PFSK-1 (cell line): Measurements from ENCODE around the gene C15orf61.

ENCODE experiments used
- FOXP2 ChIP-seq: optimal IDR thresholded peaks from 2 replicates; pipeline ENCODE3; 2011; ENCODE audit warnings: borderline replicate concordance, control low read depth, inconsistent platforms; ENCODE audit not compliant: insufficient read depth; ENCODE audit errors: extremely low read length, extremely low read depth
- POLR2AphosphoS5 ChIP-seq: IDR thresholded peaks from 2 replicates; pipeline ENCODE4 v1.6.1; 2012; ENCODE audit warnings: low read depth, mild to moderate bottlenecking, control low read depth, low read length, moderate library complexity
- SIN3A ChIP-seq: IDR thresholded peaks from 2 replicates; pipeline ENCODE4 v1.6.1; 2012; ENCODE audit warnings: mild to moderate bottlenecking, low read length, moderate library complexity, borderline replicate concordance; ENCODE audit not compliant: insufficient read depth
- TAF1 ChIP-seq: IDR thresholded peaks from 2 replicates; pipeline ENCODE4 v1.6.1; 2012; ENCODE audit warnings: low read length, control low read depth, borderline replicate concordance; ENCODE audit not compliant: insufficient read depth
- TF ChIP-seq, protein P1 (sequence below), 2 experiments: IDR thresholded peaks; 2 replicates each; pipeline versions ENCODE4 v1.6.1 to v1.8.0; 2011 to 2012; ENCODE audit warnings: low read depth in 2 of 2, low read length in 2 of 2, control low read depth in 1 of 2, inconsistent platforms in 1 of 2, mild to moderate bottlenecking in 1 of 2, moderate library complexity in 1 of 2; ENCODE audit not compliant: insufficient read depth in 1 of 2

Gene C15orf61

DNA sequence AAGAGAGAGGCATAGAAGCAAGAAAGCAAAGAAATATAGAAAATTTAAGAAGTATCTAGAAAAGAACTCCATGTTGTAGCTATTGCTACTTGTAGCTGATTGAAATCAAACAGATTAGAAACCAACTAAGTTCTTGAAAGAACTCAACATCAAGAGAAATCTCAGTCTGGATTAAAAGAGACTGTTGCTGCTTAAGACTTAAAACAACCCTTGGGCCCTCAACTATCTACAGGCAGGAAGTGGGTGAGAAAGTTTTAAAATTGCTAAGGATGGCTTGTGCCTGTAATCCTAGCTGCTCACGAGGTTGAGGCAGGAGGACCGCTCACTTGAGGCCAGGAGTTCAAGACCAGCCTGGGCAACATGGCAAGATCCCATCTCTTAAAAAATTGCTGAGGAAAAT, 39.3 kb upstream of the C15orf61 start:
- TF ChIP-seq TAF1 (no peak), FOXP2 (no peak), SIN3A (no peak), POLR2AphosphoS5 (no peak)
- TF ChIP-seq, protein P1, sequence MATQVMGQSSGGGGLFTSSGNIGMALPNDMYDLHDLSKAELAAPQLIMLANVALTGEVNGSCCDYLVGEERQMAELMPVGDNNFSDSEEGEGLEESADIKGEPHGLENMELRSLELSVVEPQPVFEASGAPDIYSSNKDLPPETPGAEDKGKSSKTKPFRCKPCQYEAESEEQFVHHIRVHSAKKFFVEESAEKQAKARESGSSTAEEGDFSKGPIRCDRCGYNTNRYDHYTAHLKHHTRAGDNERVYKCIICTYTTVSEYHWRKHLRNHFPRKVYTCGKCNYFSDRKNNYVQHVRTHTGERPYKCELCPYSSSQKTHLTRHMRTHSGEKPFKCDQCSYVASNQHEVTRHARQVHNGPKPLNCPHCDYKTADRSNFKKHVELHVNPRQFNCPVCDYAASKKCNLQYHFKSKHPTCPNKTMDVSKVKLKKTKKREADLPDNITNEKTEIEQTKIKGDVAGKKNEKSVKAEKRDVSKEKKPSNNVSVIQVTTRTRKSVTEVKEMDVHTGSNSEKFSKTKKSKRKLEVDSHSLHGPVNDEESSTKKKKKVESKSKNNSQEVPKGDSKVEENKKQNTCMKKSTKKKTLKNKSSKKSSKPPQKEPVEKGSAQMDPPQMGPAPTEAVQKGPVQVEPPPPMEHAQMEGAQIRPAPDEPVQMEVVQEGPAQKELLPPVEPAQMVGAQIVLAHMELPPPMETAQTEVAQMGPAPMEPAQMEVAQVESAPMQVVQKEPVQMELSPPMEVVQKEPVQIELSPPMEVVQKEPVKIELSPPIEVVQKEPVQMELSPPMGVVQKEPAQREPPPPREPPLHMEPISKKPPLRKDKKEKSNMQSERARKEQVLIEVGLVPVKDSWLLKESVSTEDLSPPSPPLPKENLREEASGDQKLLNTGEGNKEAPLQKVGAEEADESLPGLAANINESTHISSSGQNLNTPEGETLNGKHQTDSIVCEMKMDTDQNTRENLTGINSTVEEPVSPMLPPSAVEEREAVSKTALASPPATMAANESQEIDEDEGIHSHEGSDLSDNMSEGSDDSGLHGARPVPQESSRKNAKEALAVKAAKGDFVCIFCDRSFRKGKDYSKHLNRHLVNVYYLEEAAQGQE (IDR thresholded peaks at IDR 0.05; ENCODE audit: insufficient read depth in 1 of 2, low read depth in 2 of 2, low read length in 2 of 2), result no peak

DNA sequence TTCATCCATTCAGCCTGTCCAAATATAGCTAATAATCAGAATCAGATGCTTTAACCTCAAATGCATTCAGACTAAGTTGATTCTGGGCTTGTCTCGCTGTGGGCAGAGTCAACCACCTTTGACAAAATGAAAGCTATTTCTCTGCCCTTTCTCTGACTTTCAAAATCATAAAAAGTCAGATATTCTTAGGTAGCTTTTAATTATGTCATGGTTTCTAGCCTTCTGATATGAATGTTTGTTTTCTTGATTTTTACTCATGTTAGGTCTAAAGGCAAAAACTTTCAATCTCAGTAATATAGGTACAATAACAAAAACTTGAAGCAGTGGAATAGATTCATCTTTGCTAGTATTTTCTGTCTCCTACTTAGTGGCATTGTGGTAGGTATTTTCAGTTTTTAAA, 25.3 kb upstream of the C15orf61 start:
- TF ChIP-seq FOXP2, result no peak
- TF ChIP-seq SIN3A, result no peak
- TF ChIP-seq TAF1, result no peak
- TF ChIP-seq, protein P1 (IDR thresholded peaks at IDR 0.05; ENCODE audit: insufficient read depth in 1 of 2, low read depth in 2 of 2, low read length in 2 of 2), result no peak
- no peak for TF ChIP-seq POLR2AphosphoS5

DNA sequence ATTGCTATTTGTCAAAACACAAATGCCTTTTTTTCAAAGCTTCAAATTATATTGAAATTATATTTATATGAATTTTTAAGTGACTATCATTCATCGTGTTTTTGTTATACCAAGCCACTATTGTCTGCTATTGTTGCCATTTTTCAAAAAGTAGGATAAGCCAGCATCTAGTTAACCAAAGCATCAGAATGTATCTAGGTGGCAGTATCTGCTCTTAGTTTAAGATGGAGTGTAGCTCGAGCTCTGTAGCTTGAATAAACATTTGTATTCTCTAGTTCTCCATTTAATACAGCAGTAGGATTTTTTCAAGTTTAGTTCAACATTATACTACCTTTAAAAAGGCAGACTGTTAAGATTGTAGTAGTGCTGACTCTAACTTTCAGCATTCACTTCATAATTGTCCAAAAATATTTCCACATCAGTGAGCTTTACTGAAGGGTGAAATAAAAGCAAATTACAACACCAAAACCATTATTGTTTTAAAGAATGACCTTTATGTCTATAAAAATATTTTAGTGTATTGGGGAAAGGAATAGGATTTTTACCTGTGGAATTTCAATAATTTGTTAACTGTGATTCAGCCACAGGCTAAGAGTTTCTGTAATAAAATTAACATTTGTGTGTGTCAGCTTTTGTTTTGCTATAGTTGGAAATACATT, 19.6 kb upstream of the C15orf61 start:
- TF ChIP-seq TAF1 (no peak), FOXP2 (no peak), SIN3A (no peak), POLR2AphosphoS5 (no peak)
- TF ChIP-seq, protein P1 (IDR thresholded peaks at IDR 0.05; ENCODE audit: insufficient read depth in 1 of 2, low read depth in 2 of 2, low read length in 2 of 2), result no peak

DNA sequence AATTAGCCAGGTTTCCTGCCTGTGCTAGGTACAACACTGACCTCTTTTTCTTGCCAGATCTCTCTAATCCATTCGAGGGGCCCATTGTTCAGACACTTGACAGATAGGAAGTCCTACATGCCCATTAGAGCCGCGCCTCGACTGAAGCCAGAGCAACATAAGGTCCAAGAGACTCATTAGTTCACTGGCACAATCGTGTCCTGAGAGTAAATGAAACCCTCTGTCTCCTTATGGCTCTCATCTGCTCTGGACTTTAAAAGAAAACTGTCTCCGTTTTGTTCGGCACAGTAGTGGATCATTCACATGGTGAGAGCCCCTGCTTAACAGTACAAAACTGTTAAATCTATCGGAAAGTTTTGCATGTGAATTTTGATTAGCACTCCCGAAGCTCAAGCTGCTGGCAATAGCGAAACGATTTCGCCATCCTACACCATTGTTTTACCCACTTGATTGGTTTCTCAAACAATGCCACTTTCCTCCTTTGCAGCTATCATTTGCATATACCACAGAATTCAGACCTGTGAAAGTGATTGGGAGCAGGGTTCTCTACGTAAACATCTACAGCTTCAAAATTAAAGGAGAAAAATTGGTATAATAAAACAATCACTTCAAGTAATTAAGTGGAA, 19.0 kb upstream of the C15orf61 start:
- TF ChIP-seq FOXP2 (no peak), POLR2AphosphoS5 (no peak), SIN3A (no peak), TAF1 (no peak)
- TF ChIP-seq, protein P1 (IDR thresholded peaks at IDR 0.05; ENCODE audit: insufficient read depth in 1 of 2, low read depth in 2 of 2, low read length in 2 of 2), result no peak
